GM21529 (cell line): Measurements from ENCODE around the gene FUBP3.
"Not testable (repeated sequence)": the region's sequence is repeated elsewhere in the genome, so short reads cannot be mapped to it uniquely, and the experiment has no call there.

Experiments used
- ATAC-seq: cut with Tn5 transposase; IDR thresholded peaks from one replicate; pipeline ENCODE4 v1.9.1; 2021; ENCODE audit not compliant: unreplicated experiment

The FUBP3 gene

GRCh38 chr9:130555968-130556367, 23.4 kb upstream of the FUBP3 start:
- ATAC-seq: no peak

- ATAC-seq: no peak
These were observed 22.8 kb upstream of the FUBP3 start for GRCh38 chr9:130556396-130557076.

DNA sequence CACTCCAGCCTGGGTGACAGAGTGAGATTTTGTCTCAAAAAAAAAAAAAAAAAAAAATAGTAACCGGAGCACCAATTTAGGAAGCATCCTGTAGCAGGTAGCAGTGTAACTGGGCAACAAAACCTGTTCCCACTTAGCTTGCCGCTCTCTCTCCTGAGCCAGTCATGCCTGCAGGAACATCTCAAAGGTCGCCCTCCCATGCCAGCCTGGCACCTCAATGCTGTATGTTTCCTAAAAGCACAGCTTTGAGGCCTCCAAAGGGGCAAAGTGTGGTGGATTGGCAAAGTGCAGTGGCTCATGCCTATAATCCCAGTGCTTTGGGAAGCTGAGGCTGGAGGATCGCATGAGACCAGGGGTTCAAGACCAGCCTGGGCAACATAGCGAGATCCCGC, 22.3 kb upstream of the FUBP3 start:
- ATAC-seq: no peak

DNA sequence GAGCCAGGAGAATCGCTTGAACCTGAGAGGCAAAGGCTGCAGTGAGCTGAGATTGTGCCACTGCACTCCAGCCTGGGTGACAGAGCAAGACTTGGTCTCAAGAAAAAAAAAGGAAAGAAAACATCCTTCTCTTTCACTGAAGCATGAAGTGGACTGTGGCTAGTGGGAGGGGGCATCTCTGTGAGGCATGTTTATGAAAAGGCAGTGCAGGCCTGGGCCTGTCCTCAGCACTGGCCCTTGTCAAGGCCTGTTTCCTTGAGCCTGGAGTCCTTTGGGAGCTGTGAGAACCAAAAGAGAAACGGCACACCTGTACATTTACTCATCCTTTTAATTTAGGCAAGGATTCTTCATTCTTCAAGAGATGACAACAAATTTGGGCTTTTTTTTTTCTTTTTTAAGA, 18.3 kb upstream of the FUBP3 start:
- ATAC-seq: no peak

DNA sequence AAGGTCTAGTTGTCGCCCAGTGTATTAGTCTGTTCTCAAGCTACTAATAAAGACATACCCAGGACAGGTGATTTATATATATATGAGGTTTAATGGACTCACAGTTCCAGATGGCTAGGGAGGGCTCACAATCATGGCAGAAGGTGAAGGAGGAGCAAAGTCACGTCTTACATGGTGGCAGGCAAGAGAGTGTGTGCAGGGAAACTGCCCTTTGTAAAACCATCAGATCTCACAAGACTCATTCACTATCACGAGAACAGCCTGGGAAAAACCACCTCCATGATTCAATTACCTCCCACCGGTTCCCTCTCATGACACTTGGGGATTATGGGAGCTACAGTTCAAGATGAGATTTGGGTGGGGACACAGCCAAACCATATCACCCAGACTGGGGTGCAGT, 16.9 kb upstream of the FUBP3 start:
- not testable (repeated sequence) for ATAC-seq

GRCh38 chr9:130563797-130564196, 15.6 kb upstream of the FUBP3 start:
- no peak for ATAC-seq

GRCh38 chr9:130565792-130566191, 13.6 kb upstream of the FUBP3 start:
- ATAC-seq: no peak

DNA sequence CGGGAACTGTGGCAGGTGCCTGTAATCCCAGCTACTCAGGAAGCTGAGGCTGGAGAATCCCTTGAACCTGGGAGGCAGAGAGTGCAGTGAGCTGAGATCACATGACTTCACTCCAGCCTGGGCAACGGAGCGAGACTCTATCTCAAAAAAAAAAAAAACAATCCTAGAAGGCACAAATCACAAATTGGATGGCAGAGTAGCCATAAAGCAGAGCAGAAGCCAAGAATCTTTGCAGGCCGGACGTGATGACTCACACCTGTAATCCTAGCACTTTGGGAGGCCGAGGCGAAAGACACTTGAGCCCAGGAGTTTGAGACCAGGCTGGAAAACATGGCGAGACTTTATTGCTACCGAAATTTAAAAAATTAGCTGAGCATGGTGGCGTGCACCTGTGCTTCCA, 9.2 kb upstream of the FUBP3 start:
- no peak for ATAC-seq

- no peak for ATAC-seq
These were observed 3.9 kb upstream of the FUBP3 start for GRCh38 chr9:130575514-130575913.

DNA sequence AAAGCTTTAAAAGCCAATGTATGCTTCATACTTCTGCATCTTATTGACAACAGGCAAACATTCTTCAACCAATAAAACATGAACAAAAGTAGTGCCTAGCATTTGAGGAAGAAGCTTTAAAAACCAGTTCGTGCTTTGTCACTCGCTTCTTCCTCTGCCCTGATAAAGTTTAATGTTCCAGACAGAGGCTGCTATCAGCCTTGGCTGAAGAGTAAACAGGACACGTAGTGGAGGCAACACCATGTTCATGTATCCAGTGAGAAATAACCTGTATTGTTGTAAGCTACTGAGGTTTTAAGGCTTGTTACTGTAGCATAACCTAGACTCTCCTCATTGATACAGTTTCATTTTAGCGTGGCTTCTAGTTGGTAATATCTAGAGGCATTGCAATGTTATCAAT, 3.2 kb upstream of the FUBP3 start:
- no peak for ATAC-seq

- ATAC-seq: peak; percentile 25
These were observed 524 bp downstream of the FUBP3 start for GRCh38 chr9:130579738-130580463.

GRCh38 chr9:130581766-130582165, 2.4 kb downstream of the FUBP3 start:
- no peak for ATAC-seq

DNA sequence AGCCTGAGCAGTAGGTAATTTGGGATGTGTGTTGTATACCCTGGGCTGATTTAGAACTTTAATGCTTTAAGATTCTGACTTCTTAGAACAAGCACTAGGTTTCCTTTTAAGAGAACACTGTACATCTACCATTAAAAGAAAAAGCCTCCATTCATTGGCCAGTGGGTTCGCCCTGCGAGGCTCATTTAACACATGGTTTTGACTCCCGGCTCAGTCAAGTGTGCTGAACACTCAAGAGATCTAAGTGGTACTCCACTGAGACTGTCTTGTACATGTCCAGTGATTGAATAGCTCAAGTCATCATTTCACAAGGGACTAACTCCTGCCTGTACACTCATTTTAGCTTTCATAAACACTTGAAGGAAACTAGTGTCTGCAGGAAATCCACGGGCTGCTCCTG, 3.9 kb downstream of the FUBP3 start:
- no peak for ATAC-seq

GRCh38 chr9:130587921-130588320, 8.5 kb downstream of the FUBP3 start:
- ATAC-seq: no peak

- no peak for ATAC-seq
These were observed 9.0 kb downstream of the FUBP3 start for GRCh38 chr9:130588416-130588815.

DNA sequence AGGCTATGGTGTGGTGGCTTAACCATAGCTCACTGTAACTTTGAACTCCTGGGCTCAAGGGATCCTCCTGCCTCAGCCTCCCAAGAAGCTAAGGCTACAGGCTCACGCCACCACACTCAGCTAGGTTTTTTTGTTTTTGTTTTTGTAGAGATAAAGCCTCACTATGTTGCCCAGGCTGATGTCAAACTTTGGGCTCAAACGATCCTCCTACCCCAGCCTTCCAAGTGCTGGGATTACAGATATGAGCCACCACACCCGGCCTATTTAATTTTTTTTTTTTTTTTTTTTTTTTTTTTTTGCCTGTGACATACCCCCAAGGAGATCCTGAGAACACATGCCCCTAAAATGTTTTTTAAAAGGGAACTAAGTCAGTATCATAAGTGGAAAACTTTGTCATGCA, 10.4 kb downstream of the FUBP3 start:
- no peak for ATAC-seq

DNA sequence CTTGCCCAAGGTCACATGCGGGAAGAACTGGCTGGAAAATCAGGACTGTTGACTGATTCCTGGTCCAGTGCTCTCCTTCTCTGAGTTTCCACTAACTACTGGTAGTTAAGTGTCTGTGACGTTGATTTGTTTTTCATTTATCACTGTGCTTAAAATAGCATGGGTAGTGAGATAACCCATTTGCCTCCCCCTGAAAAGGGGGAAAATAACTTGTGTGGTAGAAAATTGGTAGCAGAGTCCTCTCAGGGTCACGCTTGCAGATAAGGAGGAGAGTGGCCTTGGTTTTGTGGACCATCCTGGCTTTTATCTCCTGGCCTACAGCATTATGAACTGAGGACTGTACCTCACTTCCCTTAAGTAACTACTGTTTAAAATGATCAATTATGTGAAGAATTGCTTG, 10.9 kb downstream of the FUBP3 start:
- no peak for ATAC-seq

DNA sequence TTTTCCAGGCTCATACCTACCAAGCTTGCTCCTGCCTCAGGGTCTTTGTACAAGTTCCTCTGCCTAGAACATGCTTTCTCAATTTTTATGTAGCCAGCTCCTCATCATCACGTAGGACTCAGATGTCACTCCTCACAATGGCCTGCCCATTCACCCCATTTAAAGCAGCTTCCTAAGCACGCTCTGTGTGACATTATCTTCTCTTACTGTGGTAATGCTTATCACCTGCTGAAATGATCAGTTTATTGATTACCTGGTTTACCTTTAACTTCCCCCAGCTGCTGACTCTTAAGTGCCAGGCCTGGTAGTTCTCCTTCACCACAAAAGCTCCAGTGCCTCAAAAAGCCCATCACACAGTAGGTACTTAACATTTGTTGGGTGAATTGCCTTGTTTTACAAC, 13.6 kb downstream of the FUBP3 start:
- no peak for ATAC-seq

DNA sequence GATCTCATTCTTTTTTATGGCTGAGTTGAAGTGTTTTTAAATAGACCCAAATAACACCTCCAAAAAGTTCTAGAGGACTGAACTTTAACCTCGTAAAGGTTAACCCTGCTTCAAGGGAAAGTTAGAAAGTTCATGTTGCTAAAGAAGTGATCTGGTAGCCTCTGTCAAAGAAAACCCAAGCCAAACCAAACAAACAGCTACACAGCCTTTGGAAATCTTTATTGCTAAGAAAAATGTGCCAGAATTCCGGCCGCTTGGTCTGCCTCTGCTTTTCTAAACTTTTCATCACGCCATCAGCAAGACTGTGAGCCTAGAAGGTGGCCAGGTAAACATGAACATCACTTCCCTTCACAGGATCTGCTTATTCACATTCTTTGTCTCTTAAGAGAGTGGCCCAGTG, 17.9 kb downstream of the FUBP3 start:
- no peak for ATAC-seq

- ATAC-seq: no peak
These were observed 18.8 kb downstream of the FUBP3 start for GRCh38 chr9:130598188-130598587.

GRCh38 chr9:130599625-130600024, 20.2 kb downstream of the FUBP3 start:
- no peak for ATAC-seq

DNA sequence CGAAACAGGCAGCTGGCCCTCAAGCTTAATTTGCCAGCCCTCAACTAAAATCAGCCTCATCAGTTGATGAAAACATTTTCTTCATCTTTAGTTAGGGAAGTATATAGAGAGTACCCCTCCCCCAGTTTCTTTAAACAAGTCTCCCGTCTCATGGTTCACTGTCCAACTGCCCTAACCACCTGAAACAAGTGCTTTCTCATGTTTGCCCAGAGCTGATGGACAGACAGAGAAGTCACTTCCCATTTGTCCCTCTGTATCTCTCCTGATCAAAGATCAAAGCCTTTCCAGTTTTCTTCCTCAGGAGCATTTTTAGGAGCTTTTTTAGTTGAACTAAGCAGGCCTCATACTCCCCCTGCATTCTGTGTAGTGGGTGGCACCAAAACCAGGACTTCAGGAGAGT, 21.7 kb downstream of the FUBP3 start:
- ATAC-seq: no peak

GRCh38 chr9:130604295-130604694, 24.9 kb downstream of the FUBP3 start:
- no peak for ATAC-seq
